Measurements from ENCODE around the gene SAMD9.

- TF ChIP-seq, protein P1, sequence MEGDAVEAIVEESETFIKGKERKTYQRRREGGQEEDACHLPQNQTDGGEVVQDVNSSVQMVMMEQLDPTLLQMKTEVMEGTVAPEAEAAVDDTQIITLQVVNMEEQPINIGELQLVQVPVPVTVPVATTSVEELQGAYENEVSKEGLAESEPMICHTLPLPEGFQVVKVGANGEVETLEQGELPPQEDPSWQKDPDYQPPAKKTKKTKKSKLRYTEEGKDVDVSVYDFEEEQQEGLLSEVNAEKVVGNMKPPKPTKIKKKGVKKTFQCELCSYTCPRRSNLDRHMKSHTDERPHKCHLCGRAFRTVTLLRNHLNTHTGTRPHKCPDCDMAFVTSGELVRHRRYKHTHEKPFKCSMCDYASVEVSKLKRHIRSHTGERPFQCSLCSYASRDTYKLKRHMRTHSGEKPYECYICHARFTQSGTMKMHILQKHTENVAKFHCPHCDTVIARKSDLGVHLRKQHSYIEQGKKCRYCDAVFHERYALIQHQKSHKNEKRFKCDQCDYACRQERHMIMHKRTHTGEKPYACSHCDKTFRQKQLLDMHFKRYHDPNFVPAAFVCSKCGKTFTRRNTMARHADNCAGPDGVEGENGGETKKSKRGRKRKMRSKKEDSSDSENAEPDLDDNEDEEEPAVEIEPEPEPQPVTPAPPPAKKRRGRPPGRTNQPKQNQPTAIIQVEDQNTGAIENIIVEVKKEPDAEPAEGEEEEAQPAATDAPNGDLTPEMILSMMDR (IDR thresholded peaks at IDR 0.05), result no peak
- TF ChIP-seq POLR2AphosphoS5 (IDR thresholded peaks at IDR 0.05) (no peak), POLR2A (IDR thresholded peaks at IDR 0.05) (no peak)
Measured at GRCh38 chr7:93156884-93157283, 39.1 kb upstream of the SAMD9 start.
